Measurements from ENCODE around the gene TENM4. TPM values are rescaled to one million over a fixed set of nuclear protein-coding genes. Genes with fewer than 3 reads are reported as not detected.

Gene TENM4
- total and polyA plus RNA-seq, 2 of the 8 experiments (the other 6 are each of a cell fraction or from before 2014, with no cell fraction given), result 3.5 to 7.2 TPM

GRCh38 chr11:78706551-78706950 is 734.3 kb downstream of the TENM4 start:
- Histone ChIP-seq H3K36me3 (ENCODE audit: control insufficient read depth in 2 of 4, insufficient read depth in 4 of 4, low read length in 3 of 4) (no peaks in the 10 kb centered on the region), H3K9ac (replicated peaks in 1 of 4; ENCODE audit: extremely low read depth in 1 of 4, low read depth in 3 of 4, low read length in 3 of 4) (no peak overlapping the region), H2BK5ac (ENCODE audit: low read depth, low read length) (no peak overlapping the region), H3K27me3 (replicated peaks in 1 of 4; ENCODE audit: control insufficient read depth in 3 of 4, extremely low read depth in 1 of 4, insufficient read depth in 3 of 4, low read length in 3 of 4) (no peaks in the 10 kb centered on the region), H3K18ac (ENCODE audit: extremely low read depth, low read length) (no peak overlapping the region), H3K27ac (ENCODE audit: low read depth, low read length) (no peak overlapping the region), H3K9me3 (ENCODE audit: insufficient read depth in 2 of 2, low read depth in 1 of 2, low read length in 1 of 2) (no peaks in the 10 kb centered on the region), H3K23ac (ENCODE audit: insufficient read length) (no peak overlapping the region), H3K4ac (replicated peaks; ENCODE audit: insufficient read length, low read depth, low read length) (no peak overlapping the region), H3K23me2 (ENCODE audit: low read depth, low read length) (no peaks in the 10 kb centered on the region), H3K4me2 (ENCODE audit: insufficient read depth in 1 of 2, low read depth in 2 of 2, low read length in 2 of 2) (no peak overlapping the region), H3K79me2 (ENCODE audit: control insufficient read depth in 1 of 2, insufficient read depth in 2 of 2, low read length in 2 of 2) (no peaks in the 10 kb centered on the region), H3K14ac (ENCODE audit: insufficient read length) (no peak overlapping the region), H4K91ac (replicated peaks; ENCODE audit: insufficient read length, low read length) (no peak overlapping the region), H2AK5ac (ENCODE audit: low read depth, low read length) (no peak overlapping the region), H2BK20ac (ENCODE audit: low read length) (no peak overlapping the region), H2BK120ac (replicated peaks; ENCODE audit: low read depth, low read length) (no peak overlapping the region), H4K8ac (ENCODE audit: extremely low read depth, insufficient read depth, low read length) (no peak overlapping the region), H2AFZ (ENCODE audit: low read length) (no peak overlapping the region), H3K56ac (replicated peaks; ENCODE audit: insufficient read length, low read depth, low read length) (no peak overlapping the region), H4K5ac (ENCODE audit: insufficient read length, low read depth, low read length) (no peak overlapping the region), H3K4me1 (replicated peaks in 1 of 4; ENCODE audit: control insufficient read depth in 3 of 4, insufficient read depth in 4 of 4, low read length in 3 of 4) (no peaks in the 10 kb centered on the region), H2BK15ac (ENCODE audit: low read length) (no peak overlapping the region), H3K79me1 (ENCODE audit: low read depth, low read length) (no peaks in the 10 kb centered on the region), H2BK12ac (ENCODE audit: low read depth, low read length) (no peak overlapping the region), H4K20me1 (replicated peaks in 1 of 2; ENCODE audit: control insufficient read depth in 1 of 2, insufficient read depth in 2 of 2, low read length in 2 of 2) (no peaks in the 10 kb centered on the region), H3K4me3 (ENCODE audit: extremely low read depth in 1 of 4, insufficient read depth in 2 of 4, low read depth in 3 of 4, low read length in 4 of 4) (no peak overlapping the region)
- DNase-seq (ENCODE audit: low read depth in 1 of 2, low spot score in 2 of 2) (no peak), FAIRE-seq (no peak)
- WGBS, 2 experiments (ENCODE audit: extremely low coverage in 1 of 2, insufficient coverage in 1 of 2, insufficient read length in 1 of 2, insufficient replicate concordance in 2 of 2, low coverage in 1 of 2, low lambda C conversion rate in 2 of 2, missing lambda C conversion rate in 1 of 2), result 89% methylated on average over 6 of the region's 6 CpGs; no CpG with 5 or more reads in 1 of the 2 experiments
- ChIA-PET POLR2A (ENCODE audit: partially characterized antibody) (no interaction called here), CTCF (ENCODE audit: partially characterized antibody) (interaction anchor here (0.6 to 9.8 kb wide), 5 partner anchors 9 to 92 kb away, joined by 3 to 84 read pairs (median 10); no protein-coding TSS in a partner anchor)
- TF ChIP-seq ZNF274 (IDR thresholded peaks at IDR 0.05; ENCODE audit: borderline replicate concordance, extremely low read depth, low read length) (no peak), NANOG (IDR thresholded peaks at IDR 0.05; ENCODE audit: insufficient read depth, low read depth, low read length, poor library complexity, severe bottlenecking) (no peak)
